Natural killer cell treated with Interleukin-12 subunit alpha and Interleukin-12 subunit beta and Interleukin-15 and Interleukin-18, amount 100 ng/mL, for 72 hours (primary cell): ENCODE results near the gene QRFP. TPM values are rescaled to one million over a fixed set of nuclear protein-coding genes. Genes with fewer than 3 reads are reported as not detected.

Source experiments
- ATAC-seq, 2 donors: fragments of 150-1000 bp; cut with Tn5 transposase in 1 of 2; sonication (Bioruptor Pico), chemical (Tn5 transposase) in 1 of 2; 2 replicates each; pipeline ENCODE4 v1.10.0; 2021
- DNase-seq: peaks from one replicate; pipeline ENCODE4 v3.0.0; 2022; ENCODE audit warnings: low spot score
- H3K27ac Mint-ChIP-seq, 2 donors: 1 replicate in 1 of 2; 2 replicates in 1 of 2; pipeline ENCODE4 v1.8.0; 2022; ENCODE audit warnings: mixed read lengths in 2 of 2, mild to moderate bottlenecking in 1 of 2, moderate library complexity in 1 of 2
- H3K27me3 Mint-ChIP-seq, 2 donors: 1 replicate in 1 of 2; 2 replicates in 1 of 2; pipeline ENCODE4 v1.8.0; 2022; ENCODE audit warnings: mixed read lengths in 2 of 2
- H3K36me3 Mint-ChIP-seq: one replicate; pipeline ENCODE4 v1.8.0; 2022; ENCODE audit warnings: mixed read lengths
- H3K4me1 Mint-ChIP-seq, 2 donors: 1 replicate in 1 of 2; 2 replicates in 1 of 2; pipeline ENCODE4 v1.8.0; 2022; ENCODE audit warnings: low read depth in 2 of 2, mixed read lengths in 2 of 2, mild to moderate bottlenecking in 1 of 2
- H3K4me3 Mint-ChIP-seq: one replicate; pipeline ENCODE4 v1.8.0; 2022; ENCODE audit warnings: mixed read lengths
- H3K9me3 Mint-ChIP-seq: 2 replicates; pipeline ENCODE4 v1.8.0; 2022; ENCODE audit warnings: mixed read lengths
- total RNA-seq, 2 donors: library from RNA; stranded (reverse); gene quantifications; one replicate each; pipeline ENCODE4 v1.2.3, GENCODE V29; 2022

Gene QRFP
- total RNA-seq, 2 donors from 2014 or later: not detected

DNA sequence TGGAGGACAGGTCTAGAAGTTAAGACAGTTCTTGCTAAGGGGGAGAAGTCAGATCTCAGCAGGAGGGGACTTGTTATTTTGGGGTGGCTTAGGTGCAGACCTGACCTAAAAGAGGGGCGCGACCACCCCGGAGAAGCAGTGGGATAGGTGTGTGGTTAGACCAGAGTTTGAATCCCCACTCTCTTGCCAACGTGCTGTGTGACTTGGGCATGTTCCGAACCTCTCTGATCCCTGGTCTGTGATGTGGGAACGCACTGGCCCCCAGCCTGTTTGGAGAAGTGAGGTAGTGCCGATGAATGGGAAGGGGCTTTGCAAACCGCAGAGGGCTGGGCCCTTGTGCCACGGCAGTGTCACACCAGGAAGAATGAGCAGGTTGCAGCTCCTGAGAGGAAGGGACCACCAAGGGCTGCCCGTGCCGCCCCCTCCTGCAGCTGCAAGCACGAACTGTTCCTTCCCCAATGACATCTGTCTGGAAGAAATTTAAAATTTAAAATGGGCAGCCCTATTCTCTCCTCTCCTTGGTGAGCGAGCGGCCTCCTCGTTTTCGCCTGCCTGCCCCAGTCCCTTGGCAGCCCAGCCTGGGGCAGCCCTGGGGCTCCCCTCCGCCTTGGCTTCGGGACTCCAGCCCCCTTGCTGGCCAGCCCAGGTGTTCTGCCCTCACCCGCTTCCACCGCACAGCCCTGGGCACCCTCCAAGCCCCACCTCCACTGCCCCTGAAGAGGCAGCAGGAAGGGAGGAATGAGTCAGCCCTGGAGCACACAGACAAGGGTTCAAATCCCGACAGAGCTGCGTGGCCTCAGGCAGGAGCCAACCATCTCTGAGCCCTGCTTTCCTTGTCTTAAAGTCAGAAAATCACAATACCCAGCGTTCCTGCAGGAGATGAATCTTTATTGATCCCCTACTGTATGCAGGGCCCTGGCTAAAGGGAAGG lies 40.8 kb upstream of the QRFP start:
- Mint-ChIP-seq H3K4me1 (peaks cover 0 to 11% of the 10 kb centered on the region in 2 donors), H3K36me3 (no peaks in the 10 kb centered on the region), H3K4me3 (peak overlapping the region; percentile 15), H3K27me3 (peaks cover 45 to 50% of the 10 kb centered on the region in 2 donors), H3K9me3 (no peaks in the 10 kb centered on the region), H3K27ac (no peak overlapping the region)
- ATAC-seq (no peak), DNase-seq (no peak)

- no peaks in the 10 kb centered on the region for H3K36me3 Mint-ChIP-seq
- DNase-seq (no peak), ATAC-seq (no peak)
- peaks cover 0 to 11% of the 10 kb centered on the region in 2 donors for H3K4me1 Mint-ChIP-seq
- peak overlapping the region; percentile 15 for H3K4me3 Mint-ChIP-seq
- H3K27ac Mint-ChIP-seq: no peak overlapping the region
- H3K9me3 Mint-ChIP-seq: no peaks in the 10 kb centered on the region
- peaks cover 47 to 59% of the 10 kb centered on the region in 2 donors for H3K27me3 Mint-ChIP-seq
Observed at GRCh38 chr9:130936285-130937117, 39.9 kb upstream of the QRFP start.

DNA sequence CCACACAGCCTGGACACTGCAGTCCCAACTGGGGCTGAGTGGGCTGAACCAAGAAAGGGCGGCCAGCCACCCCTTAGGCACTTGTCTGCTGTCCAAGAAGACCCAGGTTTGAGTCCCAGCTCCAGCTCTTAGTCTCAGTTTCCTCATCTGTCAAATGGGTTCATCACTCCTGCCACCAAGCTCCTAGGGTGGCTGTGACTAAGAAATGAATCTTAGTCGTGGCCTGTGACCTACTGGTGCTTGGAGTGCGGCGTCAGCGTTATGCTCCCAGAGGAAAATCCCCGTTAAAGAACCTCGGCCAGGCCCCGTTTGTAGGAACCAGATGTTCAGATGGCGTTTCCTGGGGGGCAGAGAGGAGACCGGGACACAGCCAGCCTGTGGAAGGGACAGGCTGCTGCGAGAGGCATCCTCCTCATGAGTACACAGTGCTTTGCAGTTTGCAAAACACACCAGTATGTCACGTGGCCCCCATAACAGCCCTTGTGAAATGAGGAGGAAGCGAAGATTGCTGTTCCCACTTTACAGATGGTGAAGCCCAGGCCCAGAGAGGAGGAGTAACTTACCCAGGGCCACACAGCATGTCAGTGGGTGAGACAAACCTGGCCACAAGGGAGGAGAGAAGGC lies 39.1 kb upstream of the QRFP start:
- no peak for DNase-seq
- H3K27ac Mint-ChIP-seq: no peak overlapping the region

GRCh38 chr9:130934702-130935647 lies 38.4 kb upstream of the QRFP start:
- Mint-ChIP-seq H3K27me3 (peaks cover 39 to 47% of the 10 kb centered on the region in 2 donors), H3K9me3 (no peaks in the 10 kb centered on the region), H3K4me3 (no peak overlapping the region), H3K27ac (no peak overlapping the region), H3K36me3 (no peaks in the 10 kb centered on the region), H3K4me1 (peaks cover 0 to 6% of the 10 kb centered on the region in 2 donors)
- ATAC-seq (no peak), DNase-seq (no peak)

More for the DNA sequence above, 39.1 kb upstream of the QRFP start:
- Mint-ChIP-seq H3K9me3 (no peaks in the 10 kb centered on the region), H3K4me3 (no peak overlapping the region), H3K27me3 (peaks cover 40 to 52% of the 10 kb centered on the region in 2 donors), H3K4me1 (peaks cover 0 to 10% of the 10 kb centered on the region in 2 donors), H3K36me3 (no peaks in the 10 kb centered on the region)
- ATAC-seq: no peak

- Mint-ChIP-seq H3K9me3 (no peaks in the 10 kb centered on the region), H3K27me3 (peaks cover 41 to 47% of the 10 kb centered on the region in 2 donors), H3K36me3 (no peaks in the 10 kb centered on the region), H3K4me3 (no peak overlapping the region), H3K4me1 (peaks cover 0 to 6% of the 10 kb centered on the region in 2 donors), H3K27ac (no peak overlapping the region)
- DNase-seq (no peak), ATAC-seq (no peak)
Observed at GRCh38 chr9:130934246-130934645, 37.6 kb upstream of the QRFP start.

DNA sequence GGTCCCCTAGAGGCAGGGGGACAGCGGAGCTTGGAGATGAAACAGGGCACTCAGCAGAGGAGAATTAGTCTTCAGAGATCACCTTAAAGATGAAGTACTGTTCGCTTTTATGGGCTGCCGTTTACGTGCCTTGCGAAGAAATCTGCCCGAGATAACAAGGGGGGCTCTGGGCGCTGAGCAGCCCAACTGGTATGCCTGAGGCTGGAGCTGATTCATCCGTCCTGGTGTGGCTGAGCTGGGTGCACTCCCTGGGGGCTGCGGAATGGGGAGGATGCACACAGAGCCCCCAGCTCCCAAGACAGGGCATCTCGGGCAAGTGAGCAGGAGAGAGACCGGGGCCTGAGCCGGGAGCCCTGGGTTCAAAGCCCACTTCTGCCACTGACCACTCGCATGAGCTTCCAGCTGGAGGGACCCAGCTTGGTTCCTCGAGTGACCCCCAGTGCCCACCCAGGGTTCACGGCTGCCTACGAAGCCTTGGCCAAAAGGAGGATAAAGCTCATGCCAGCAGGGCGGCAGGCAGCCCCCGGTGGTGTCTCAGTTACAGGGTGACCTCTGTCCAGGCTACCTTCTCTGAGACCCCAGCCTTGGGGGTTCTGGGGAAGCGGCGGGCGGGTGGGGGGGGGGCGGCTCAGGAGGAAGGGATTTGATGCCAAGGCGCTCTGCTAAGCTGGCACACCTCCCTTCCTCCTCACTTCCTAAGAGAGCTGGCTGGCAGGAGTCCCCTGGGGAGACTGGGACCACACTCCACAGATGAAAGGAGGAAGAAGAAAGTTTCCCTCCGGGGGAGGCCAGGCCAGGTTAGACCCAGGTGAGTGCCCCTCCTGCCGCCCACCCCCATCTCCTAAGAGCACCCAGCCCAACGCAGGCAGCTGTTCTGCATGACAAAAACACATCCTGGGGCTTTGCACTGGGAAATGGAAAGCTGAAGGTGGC lies 36.8 kb upstream of the QRFP start:
- H3K9me3 Mint-ChIP-seq: no peaks in the 10 kb centered on the region
- ATAC-seq (no peak), DNase-seq (no peak)
- H3K27ac Mint-ChIP-seq: no peak overlapping the region
- H3K27me3 Mint-ChIP-seq: peaks cover 38 to 40% of the 10 kb centered on the region in 2 donors
- no peaks in the 10 kb centered on the region for H3K36me3 Mint-ChIP-seq
- no peak overlapping the region for H3K4me3 Mint-ChIP-seq
- H3K4me1 Mint-ChIP-seq: peaks cover 0 to 3% of the 10 kb centered on the region in 2 donors

DNA sequence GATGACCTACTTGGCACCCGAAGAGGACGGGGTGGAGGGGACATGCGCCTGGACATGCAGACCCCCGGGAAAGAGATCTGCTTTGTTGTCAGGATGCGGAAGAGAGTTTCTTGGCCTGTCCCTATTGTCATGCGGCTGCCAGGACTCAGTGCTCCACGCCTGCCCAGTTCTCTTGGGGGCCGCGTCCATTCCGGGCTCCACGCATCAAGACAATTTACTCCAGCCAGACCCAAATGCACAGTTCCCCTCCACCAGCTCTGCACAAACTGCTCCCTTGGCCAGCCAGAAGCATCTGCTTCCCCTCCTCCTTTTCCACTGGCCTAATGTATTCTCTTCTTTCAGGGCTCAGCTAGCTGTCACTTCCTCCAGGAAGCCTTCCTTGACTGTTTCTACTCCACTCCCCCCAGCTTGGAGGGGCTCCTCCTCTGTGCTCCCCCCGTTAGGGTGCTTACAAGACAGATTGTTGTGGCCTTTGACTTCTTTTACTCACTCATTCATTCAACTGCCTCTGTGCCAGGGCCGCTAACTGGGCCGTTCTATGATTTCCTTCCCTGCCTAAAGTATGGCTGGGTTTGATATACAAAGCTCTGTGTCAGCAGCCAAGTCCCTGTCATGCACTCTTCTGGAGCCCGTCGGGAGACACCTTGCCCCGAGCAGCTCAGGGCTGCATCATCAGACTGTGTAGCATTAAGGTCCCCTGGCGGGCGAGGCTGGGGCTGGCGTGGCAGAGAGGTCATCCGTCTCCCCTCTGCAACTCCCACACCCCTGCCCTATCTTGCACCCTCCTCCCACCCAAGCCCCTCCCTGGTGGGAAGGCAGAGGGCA lies 35.9 kb upstream of the QRFP start:
- H3K9me3 Mint-ChIP-seq: no peaks in the 10 kb centered on the region
- DNase-seq (no peak), ATAC-seq (no peak)
- H3K4me3 Mint-ChIP-seq: no peak overlapping the region
- H3K27ac Mint-ChIP-seq: no peak overlapping the region
- peaks cover 34 to 40% of the 10 kb centered on the region in 2 donors for H3K27me3 Mint-ChIP-seq
- peaks cover 0 to 3% of the 10 kb centered on the region in 2 donors for H3K4me1 Mint-ChIP-seq
- no peaks in the 10 kb centered on the region for H3K36me3 Mint-ChIP-seq

GRCh38 chr9:130931508-130932254 lies 35.1 kb upstream of the QRFP start:
- Mint-ChIP-seq H3K27ac (no peak overlapping the region), H3K4me3 (no peak overlapping the region), H3K27me3 (peaks cover 28 to 33% of the 10 kb centered on the region in 2 donors), H3K9me3 (no peaks in the 10 kb centered on the region), H3K36me3 (no peaks in the 10 kb centered on the region), H3K4me1 (peaks cover 0 to under 1% of the 10 kb centered on the region in 2 donors)
- no peak for DNase-seq
- no peak for ATAC-seq

- no peak for ATAC-seq
- peaks cover 24 to 25% of the 10 kb centered on the region in 2 donors for H3K27me3 Mint-ChIP-seq
Observed at GRCh38 chr9:130930804-130931349, 34.3 kb upstream of the QRFP start.

DNA sequence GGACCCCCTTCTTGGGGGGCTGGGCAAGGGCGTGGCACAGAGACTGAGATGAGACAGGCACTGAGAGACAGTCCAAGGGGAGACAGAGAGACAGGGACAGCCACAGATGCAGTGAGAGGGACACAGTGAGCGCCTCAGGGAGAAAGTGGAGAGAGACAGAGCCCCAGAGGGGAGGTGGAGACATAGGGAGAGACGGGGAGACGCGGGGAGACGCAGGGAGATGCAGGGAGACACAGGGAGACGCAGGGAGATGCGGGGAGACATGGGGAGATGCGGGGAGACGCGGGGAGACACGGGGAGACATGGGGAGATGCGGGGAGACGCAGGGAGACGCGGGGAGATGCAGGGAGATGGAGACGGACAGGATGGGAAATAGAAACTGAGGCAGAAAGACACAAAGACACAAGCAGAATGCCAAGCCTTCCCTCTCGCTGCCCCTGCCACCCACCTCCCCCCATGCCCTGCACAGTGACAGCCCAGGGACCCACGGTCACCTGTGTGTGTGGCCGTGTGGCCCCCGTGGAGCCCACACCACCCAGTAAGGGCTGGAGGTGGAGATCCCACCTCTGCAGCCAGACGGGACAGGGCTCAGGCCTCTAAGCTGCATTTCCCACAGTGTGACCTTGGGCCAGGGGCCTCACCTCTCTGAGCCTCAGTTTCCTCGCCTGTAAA lies 33.7 kb upstream of the QRFP start:
- no peak for ATAC-seq
- H3K4me3 Mint-ChIP-seq: no peak overlapping the region
- H3K36me3 Mint-ChIP-seq: no peaks in the 10 kb centered on the region
- peaks cover 23 to 24% of the 10 kb centered on the region in 2 donors for H3K27me3 Mint-ChIP-seq
- no peaks in the 10 kb centered on the region for H3K9me3 Mint-ChIP-seq
- H3K27ac Mint-ChIP-seq: no peak overlapping the region
- no peaks in the 10 kb centered on the region for H3K4me1 Mint-ChIP-seq
- DNase-seq: no peak

More at GRCh38 chr9:130930804-130931349, 34.3 kb upstream of the QRFP start:
- no peak for DNase-seq
- Mint-ChIP-seq H3K4me3 (no peak overlapping the region), H3K36me3 (no peaks in the 10 kb centered on the region), H3K4me1 (no peaks in the 10 kb centered on the region), H3K9me3 (no peaks in the 10 kb centered on the region), H3K27ac (no peak overlapping the region)
